Body of pancreas (tissue), 4 donors: ENCODE results near the gene ACSL1. TPM values are rescaled to one million over a fixed set of nuclear protein-coding genes. Genes with fewer than 3 reads are reported as not detected.
"Not testable (repeated sequence)": the region's sequence is repeated elsewhere in the genome, so short reads cannot be mapped to it uniquely, and the experiment has no call there.

Source experiments
- ATAC-seq: fragments of 150-250 bp; one replicate; pipeline ENCODE4 v1.9.1; 2016
- DNase-seq, 4 donors: peaks; one replicate each; pipeline ENCODE4 v3.0.0-alpha.2; 2019
- H3K27ac ChIP-seq, 4 donors: fragments of 200-600 bp; sonication (generic); 1 replicate in 3 of 4; 2 replicates in 1 of 4; pipeline versions ENCODE4 v1.5.1 to v1.6.1; 2016 to 2019; ENCODE audit warnings: mild to moderate bottlenecking in 1 of 4, mixed read lengths in 1 of 4, moderate library complexity in 1 of 4
- H3K27me3 ChIP-seq, 2 donors: fragments of 200-600 bp; sonication (generic); one replicate each; pipeline ENCODE4 v1.6.0; 2016; ENCODE audit warnings: mild to moderate bottlenecking in 1 of 2
- H3K36me3 ChIP-seq, 2 donors: fragments of 200-600 bp; sonication (generic); replicated peaks in 1 of 2; 2 replicates each; pipeline ENCODE4 v1.5.1; 2016; ENCODE audit warnings: low read depth in 2 of 2; ENCODE audit not compliant: insufficient read depth in 1 of 2
- H3K4me1 ChIP-seq: fragments of 200-600 bp; sonication (generic); one replicate; pipeline ENCODE4 v1.6.0; 2016
- H3K4me3 ChIP-seq, 2 donors: fragments of 200-600 bp; sonication (generic); 1 replicate in 1 of 2; 2 replicates in 1 of 2; pipeline ENCODE4 v1.5.1; 2016 to 2019
- H3K9me3 ChIP-seq, 3 donors: fragments of 200-600 bp; sonication (generic); 1 replicate in 2 of 3; 2 replicates in 1 of 3; pipeline ENCODE4 v1.5.1; 2016
- POLR2A ChIP-seq, 3 donors: fragments of 450-650 bp; IDR thresholded peaks; one replicate each; pipeline ENCODE4 v1.6.1; 2016; ENCODE audit warnings: antibody characterized with exemption in 3 of 3, mild to moderate bottlenecking in 2 of 3
- WGBS, 2 donors: methylation state at CpG; one replicate each; pipeline ENCODE4 v1.1.5; 2017; 5-methylcytosine and 5-hydroxymethylcytosine counted together
- intact Hi-C: fragments of 100-400 bp; cut with DNase I; formaldehyde crosslinking; loops from one replicate; pipeline ENCODE4 v1.15.1; 2023
- total RNA-seq, 2 donors: library from RNA; depleted of rRNA; stranded (reverse); fragments of >200 nt; gene quantifications; one replicate each; pipeline ENCODE4 v1.1.0, GENCODE V29; 2016
- TF ChIP-seq, protein P1 (sequence below), 7 experiments: fragments of 450-650 bp in 4 of 7; fragments of 200-600 bp in 3 of 7; sonication (generic) in 3 of 7; IDR thresholded peaks; one replicate each; pipeline ENCODE4 v1.5.1; 2016 to 2019; ENCODE audit warnings: antibody characterized with exemption in 7 of 7

Gene ACSL1
- total RNA-seq, 2 donors from 2014 or later: 36.6 to 193 TPM

- no peak for DNase-seq
- intact Hi-C loops: no loop called here
- Histone ChIP-seq H3K36me3 (no peaks in the 10 kb centered on the region), H3K27me3 (no peaks in the 10 kb centered on the region), H3K4me1 (peaks cover 5% of the 10 kb centered on the region), H3K4me3 (no peak overlapping the region), H3K27ac (no peak overlapping the region), H3K9me3 (no peaks in the 10 kb centered on the region)
- WGBS, 2 donors: 80 to 81% methylated on average over 6 of the region's 6 CpGs
- TF ChIP-seq, protein P1, sequence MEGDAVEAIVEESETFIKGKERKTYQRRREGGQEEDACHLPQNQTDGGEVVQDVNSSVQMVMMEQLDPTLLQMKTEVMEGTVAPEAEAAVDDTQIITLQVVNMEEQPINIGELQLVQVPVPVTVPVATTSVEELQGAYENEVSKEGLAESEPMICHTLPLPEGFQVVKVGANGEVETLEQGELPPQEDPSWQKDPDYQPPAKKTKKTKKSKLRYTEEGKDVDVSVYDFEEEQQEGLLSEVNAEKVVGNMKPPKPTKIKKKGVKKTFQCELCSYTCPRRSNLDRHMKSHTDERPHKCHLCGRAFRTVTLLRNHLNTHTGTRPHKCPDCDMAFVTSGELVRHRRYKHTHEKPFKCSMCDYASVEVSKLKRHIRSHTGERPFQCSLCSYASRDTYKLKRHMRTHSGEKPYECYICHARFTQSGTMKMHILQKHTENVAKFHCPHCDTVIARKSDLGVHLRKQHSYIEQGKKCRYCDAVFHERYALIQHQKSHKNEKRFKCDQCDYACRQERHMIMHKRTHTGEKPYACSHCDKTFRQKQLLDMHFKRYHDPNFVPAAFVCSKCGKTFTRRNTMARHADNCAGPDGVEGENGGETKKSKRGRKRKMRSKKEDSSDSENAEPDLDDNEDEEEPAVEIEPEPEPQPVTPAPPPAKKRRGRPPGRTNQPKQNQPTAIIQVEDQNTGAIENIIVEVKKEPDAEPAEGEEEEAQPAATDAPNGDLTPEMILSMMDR (IDR thresholded peaks at IDR 0.05): no peak
- TF ChIP-seq POLR2A (IDR thresholded peaks at IDR 0.05): no peak
- no peak for ATAC-seq
Observed at GRCh38 chr4:184787766-184788503, 37.8 kb downstream of the ACSL1 start.

DNA sequence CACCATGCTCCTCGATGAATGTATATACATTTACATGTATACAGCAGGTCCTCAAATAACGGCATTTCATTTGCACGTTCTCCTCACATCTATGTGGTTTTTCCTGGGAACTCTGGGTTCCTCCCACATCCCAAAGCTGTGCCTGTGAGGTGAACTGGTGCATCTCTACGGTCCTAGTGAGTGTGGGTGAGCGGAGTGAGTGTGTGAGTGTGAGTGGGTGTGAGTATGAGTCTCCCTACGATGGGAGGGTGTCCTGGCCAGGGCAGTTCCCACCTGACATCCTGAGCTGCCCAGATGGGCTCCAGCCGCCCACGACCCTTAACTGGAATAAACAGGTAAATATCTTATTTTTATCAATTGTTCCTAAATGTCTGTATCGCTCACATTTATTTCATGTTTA lies 40.0 kb downstream of the ACSL1 start:
- H3K4me3 ChIP-seq: no peak overlapping the region
- H3K27ac ChIP-seq: no peak overlapping the region
- H3K4me1 ChIP-seq: no peaks in the 10 kb centered on the region
- ATAC-seq (no peak), DNase-seq (no peak)
- WGBS, 2 donors: 89 to 94% methylated on average over 9 of the region's 9 CpGs
- no peaks in the 10 kb centered on the region for H3K36me3 ChIP-seq
- H3K9me3 ChIP-seq: no peaks in the 10 kb centered on the region
- TF ChIP-seq, protein P1 (IDR thresholded peaks at IDR 0.05): no peak
- no peaks in the 10 kb centered on the region for H3K27me3 ChIP-seq
- intact Hi-C loops: no loop called here

- Histone ChIP-seq H3K9me3 (no peaks in the 10 kb centered on the region), H3K4me1 (no peaks in the 10 kb centered on the region), H3K27ac (no peak overlapping the region), H3K36me3 (no peaks in the 10 kb centered on the region), H3K4me3 (no peak overlapping the region), H3K27me3 (no peaks in the 10 kb centered on the region)
- ATAC-seq: no peak
- 86 to 92% methylated on average over 8 of the region's 8 CpGs for WGBS, 2 donors
- DNase-seq: no peak
- intact Hi-C loops: no loop called here
- TF ChIP-seq POLR2A (IDR thresholded peaks at IDR 0.05): no peak
- TF ChIP-seq, protein P1 (IDR thresholded peaks at IDR 0.05): no peak
Observed at GRCh38 chr4:184784628-184785257, 41.0 kb downstream of the ACSL1 start.

GRCh38 chr4:184782731-184783373 lies 42.9 kb downstream of the ACSL1 start:
- intact Hi-C loops: no loop called here
- DNase-seq (no peak), ATAC-seq (no peak)
- Histone ChIP-seq H3K9me3 (no peaks in the 10 kb centered on the region), H3K27me3 (no peaks in the 10 kb centered on the region), H3K27ac (no peak overlapping the region), H3K36me3 (no peaks in the 10 kb centered on the region), H3K4me1 (no peaks in the 10 kb centered on the region), H3K4me3 (no peak overlapping the region)
- WGBS, 2 donors: 75 to 76% methylated on average over 17 of the region's 17 CpGs
- no peak for TF ChIP-seq POLR2A (IDR thresholded peaks at IDR 0.05)
- TF ChIP-seq, protein P1 (IDR thresholded peaks at IDR 0.05): no peak

DNA sequence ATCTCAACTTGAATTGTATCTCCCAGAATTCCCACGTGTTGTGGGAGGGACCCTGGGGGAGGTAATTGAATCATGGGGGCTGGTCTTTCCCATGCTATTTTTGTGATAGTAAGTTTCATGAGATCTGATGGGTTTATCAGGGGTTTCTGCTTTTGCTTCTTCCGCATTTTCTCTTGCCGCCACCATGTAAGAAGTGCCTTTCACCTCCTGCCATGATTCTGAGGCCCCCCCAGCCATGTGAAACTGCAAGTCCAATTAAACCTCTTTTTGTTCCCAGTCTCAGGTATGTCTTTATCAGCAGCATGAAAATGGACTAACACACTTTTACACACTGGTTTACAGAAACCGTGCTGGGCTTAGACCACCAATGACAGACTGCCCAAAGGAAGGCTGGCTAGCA lies 46.6 kb downstream of the ACSL1 start:
- H3K9me3 ChIP-seq, ATAC-seq, H3K27ac ChIP-seq, H3K36me3 ChIP-seq, intact Hi-C loops, H3K4me3 ChIP-seq, H3K4me1 ChIP-seq, H3K27me3 ChIP-seq, DNase-seq: not testable (repeated sequence)
- WGBS, 2 donors: 94 to 96% methylated on average over 4 of the region's 4 CpGs
